Heart left ventricle (tissue), 16 donors: ENCODE measurements around the gene OR1J1. TPM values are rescaled to one million over a fixed set of nuclear protein-coding genes. Genes with fewer than 3 reads are reported as not detected.
A peak's percentile ranks its signal among the peaks of the same experiment; 100 is the strongest.

Source experiments
- ATAC-seq, 4 donors: fragments of 200-7000 bp; cut with Tn5 transposase; one replicate each; pipeline ENCODE4 v1.9.1; 2020 to 2022; ENCODE audit warnings: moderate library complexity in 4 of 4, mild to moderate bottlenecking in 3 of 4, moderate number of reproducible peaks in 1 of 4
- DNase-seq, 5 donors: peaks; one replicate each; pipeline ENCODE4 v3.0.0-alpha.2; 2020
- H3K27ac ChIP-seq, 12 donors: fragments of 200-600 bp; sonication (generic) in 4 of 12; one replicate each; pipeline versions ENCODE4 v1.5.0 to v1.8.0; 2016 to 2022; ENCODE audit warnings: mild to moderate bottlenecking in 2 of 12
- H3K27me3 ChIP-seq, 9 donors: fragments of 200-600 bp; sonication (generic) in 2 of 9; one replicate each; pipeline versions ENCODE4 v1.5.1 to v1.8.0; 2016 to 2022; ENCODE audit warnings: mild to moderate bottlenecking in 3 of 9
- H3K36me3 ChIP-seq, 9 donors: fragments of 200-600 bp; sonication (generic) in 2 of 9; one replicate each; pipeline versions ENCODE4 v1.5.0 to v1.8.0; 2018 to 2022; ENCODE audit warnings: mild to moderate bottlenecking in 2 of 9
- H3K4me1 ChIP-seq, 12 donors: fragments of 200-600 bp; sonication (generic) in 4 of 12; one replicate each; pipeline versions ENCODE4 v1.5.0 to v1.8.0; 2016 to 2022; ENCODE audit warnings: mild to moderate bottlenecking in 3 of 12
- H3K4me3 ChIP-seq, 12 donors: fragments of 200-600 bp; sonication (generic) in 4 of 12; one replicate each; pipeline versions ENCODE4 v1.5.0 to v1.8.0; 2017 to 2022; ENCODE audit warnings: mild to moderate bottlenecking in 9 of 12, moderate library complexity in 4 of 12
- H3K9me3 ChIP-seq, 12 donors: fragments of 200-600 bp; sonication (generic) in 4 of 12; one replicate each; pipeline versions ENCODE4 v1.5.0 to v1.8.0; 2016 to 2022; ENCODE audit warnings: mild to moderate bottlenecking in 1 of 12
- POLR2A ChIP-seq, 2 donors: fragments of 450-650 bp; IDR thresholded peaks; one replicate each; pipeline ENCODE4 v1.6.1; 2017; ENCODE audit warnings: antibody characterized with exemption in 2 of 2, mild to moderate bottlenecking in 2 of 2, moderate library complexity in 2 of 2
- WGBS, 4 donors: extraction: QIAGEN DNeasy Blood & Tissue Kit in 2 of 4; methylation state at CpG; one replicate each; pipeline versions ENCODE4 v1.1.5 to v1.1.7; 2013 to 2018; 5-methylcytosine and 5-hydroxymethylcytosine counted together
- intact Hi-C, 10 donors: fragments of 100-400 bp; cut with DNase I; formaldehyde crosslinking; loops; one replicate each; pipeline versions ENCODE4 v1.11.1 to v1.14.2; 2022
- polyA plus RNA-seq, 2 donors: library from polyadenylated mRNA; stranded (reverse); fragments of 200-250 nt; gene quantifications; one replicate each; pipeline ENCODE4 v1.2.3, GENCODE V29; 2013
- total RNA-seq, 9 donors: library from RNA; depleted of rRNA in 2 of 9; stranded (reverse); fragments of >200 nt in 2 of 9; fragmentation: NEBNext Ultra II Directional in 3 of 9; extraction: Animal tissue kit (Norgen Biotek cat#: 25700) in 3 of 9; gene quantifications; one replicate each; pipeline versions ENCODE4 v1.1.0 to v1.2.4, GENCODE V29; 2016 to 2023
- TF ChIP-seq, protein P1 (sequence below), 12 donors: fragments of 200-600 bp; sonication (generic) in 4 of 12; IDR thresholded peaks; one replicate each; pipeline versions ENCODE4 v1.5.0 to v1.8.0; 2018 to 2022; ENCODE audit warnings: antibody characterized with exemption in 12 of 12, mild to moderate bottlenecking in 5 of 12
- donor health status: ischemic (EF 13 %, LVEDD 7.1; RV severe dilation, severe dysfunction).
- donor health status: healthy with polysubstance abuse.
- donor health status: DM: no; HTN: yes; CAD: no.
- donor health status: DM: no; HTN: no; CAD: no.
- donor health status: ischemic (EF 25% LVEDD 6.9; RV normal size, moderate dysfunction).
- donor health status: ischemic (EF 25% LVEDD 5.7; RV mildly dilated, moderate dysfunction).
- donor health status: healthy.
- donor health status: DM: yes; HTN: yes; CAD: no.
- donor health status: ischemic (EF 35%, LVEDD 5.7; RV mildly dilated, moderate dysfunction).
- donor health status: nonischemic (EF 11% LVEDD 7.7; RV severe dilation, severe dysfunction).
- donor health status: DM: yes; HTN: yes; CAD: no.
- donor health status: PGD.
- donor health status: ischemic (EF 29% LVEDD 5.4; RV normal size, mild dysfunction).
- donor health status: nonischemic (EF 23%, LVEDD 6.1; RV moderate dilation, normal function).

The OR1J1 gene
- total and polyA plus RNA-seq, 11 donors, result not detected

DNA sequence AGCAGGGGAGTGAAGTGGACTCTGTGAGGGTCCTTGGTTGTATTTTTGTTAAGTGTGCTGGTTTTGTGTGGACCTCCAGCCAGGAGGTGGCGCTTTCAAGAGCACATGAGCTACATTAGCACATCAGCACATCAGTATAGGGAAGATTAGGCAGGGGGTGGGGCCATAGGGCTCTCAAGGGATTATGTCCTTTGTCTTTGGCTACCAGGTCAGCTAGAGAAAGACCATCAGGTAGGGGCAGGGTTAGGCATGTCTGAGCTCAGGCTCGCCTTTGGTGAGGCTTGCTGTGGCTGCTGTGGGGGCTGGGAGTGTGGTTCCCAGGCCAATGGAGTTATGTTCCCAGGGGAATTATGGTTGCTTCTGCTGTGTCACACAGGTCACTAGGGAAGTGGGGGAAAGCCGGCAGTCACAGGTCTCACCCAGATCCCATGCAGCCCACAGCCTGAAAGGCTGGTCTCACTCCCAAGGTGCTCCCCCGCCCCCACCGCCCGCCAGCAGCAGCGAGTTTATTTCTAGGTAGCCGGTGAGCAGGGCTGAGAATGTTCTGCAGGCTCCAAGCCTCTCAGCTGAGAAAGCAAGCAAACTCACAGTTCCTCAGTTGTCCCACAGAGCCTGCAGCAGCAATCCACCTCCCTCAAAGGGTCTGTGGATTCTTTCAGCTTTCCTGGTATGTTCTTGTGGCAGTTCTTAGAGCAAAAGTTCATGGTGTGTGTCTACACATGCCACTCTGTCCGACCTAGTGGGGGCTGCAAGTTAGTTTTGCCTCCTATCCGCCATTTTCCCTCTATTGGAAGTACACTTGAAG is 13.7 kb downstream of the OR1J1 start:
- no peak for ATAC-seq
- H3K27me3 ChIP-seq, result peaks cover 0 to 17% (median 2%) of the 10 kb centered on the region in 9 donors
- intact Hi-C loops, result loop anchor here in 7 of 10 donors (2.0 to 10.0 kb wide), 6 partner anchors 345 to 891 kb away; partner anchors contain the start of gene CRB2 (in 1 of the 7)
- no peaks in the 10 kb centered on the region for H3K36me3 ChIP-seq
- DNase-seq, result no peak
- H3K4me3 ChIP-seq, result peak overlapping the region in 7 of 12 donors; percentile 28 to 60 (median 48)
- H3K9me3 ChIP-seq, result peaks cover 0 to 5% (median 0%) of the 10 kb centered on the region in 12 donors
- peak overlapping the region in 1 of 12 donors; percentile 78 for H3K27ac ChIP-seq
- H3K4me1 ChIP-seq, result peaks cover 0 to 14% (median 5%) of the 10 kb centered on the region in 12 donors
- WGBS, 4 donors, result 81 to 86% (median 83%) methylated on average over 10 of the region's 10 CpGs
- no peak for TF ChIP-seq POLR2A (IDR thresholded peaks at IDR 0.05)
- TF ChIP-seq, protein P1, sequence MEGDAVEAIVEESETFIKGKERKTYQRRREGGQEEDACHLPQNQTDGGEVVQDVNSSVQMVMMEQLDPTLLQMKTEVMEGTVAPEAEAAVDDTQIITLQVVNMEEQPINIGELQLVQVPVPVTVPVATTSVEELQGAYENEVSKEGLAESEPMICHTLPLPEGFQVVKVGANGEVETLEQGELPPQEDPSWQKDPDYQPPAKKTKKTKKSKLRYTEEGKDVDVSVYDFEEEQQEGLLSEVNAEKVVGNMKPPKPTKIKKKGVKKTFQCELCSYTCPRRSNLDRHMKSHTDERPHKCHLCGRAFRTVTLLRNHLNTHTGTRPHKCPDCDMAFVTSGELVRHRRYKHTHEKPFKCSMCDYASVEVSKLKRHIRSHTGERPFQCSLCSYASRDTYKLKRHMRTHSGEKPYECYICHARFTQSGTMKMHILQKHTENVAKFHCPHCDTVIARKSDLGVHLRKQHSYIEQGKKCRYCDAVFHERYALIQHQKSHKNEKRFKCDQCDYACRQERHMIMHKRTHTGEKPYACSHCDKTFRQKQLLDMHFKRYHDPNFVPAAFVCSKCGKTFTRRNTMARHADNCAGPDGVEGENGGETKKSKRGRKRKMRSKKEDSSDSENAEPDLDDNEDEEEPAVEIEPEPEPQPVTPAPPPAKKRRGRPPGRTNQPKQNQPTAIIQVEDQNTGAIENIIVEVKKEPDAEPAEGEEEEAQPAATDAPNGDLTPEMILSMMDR (IDR thresholded peaks at IDR 0.05), result peak in 1 of 12 donors; percentile 4

DNA sequence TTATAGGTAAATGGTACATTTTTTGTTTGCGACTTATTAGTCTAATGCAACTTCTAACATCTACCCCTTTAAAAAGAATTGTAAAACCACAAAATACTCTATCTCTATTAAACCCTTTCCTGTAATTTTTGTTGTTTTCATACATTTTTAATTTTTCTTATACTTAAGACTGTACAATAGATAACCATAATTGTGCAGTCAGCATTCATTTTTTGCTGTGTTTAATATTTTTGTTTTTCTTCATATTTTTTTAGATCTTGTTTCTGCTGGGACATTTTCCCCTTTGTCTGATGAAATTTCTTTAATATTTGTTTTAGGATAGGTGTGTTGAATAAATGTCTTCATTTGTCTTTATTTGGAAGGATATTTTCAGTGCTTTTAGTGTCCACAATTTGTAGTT is 19.9 kb downstream of the OR1J1 start:
- WGBS, 4 donors, result 97 to 100% (median 98%) methylated on average over 1 of the region's 1 CpG

DNA sequence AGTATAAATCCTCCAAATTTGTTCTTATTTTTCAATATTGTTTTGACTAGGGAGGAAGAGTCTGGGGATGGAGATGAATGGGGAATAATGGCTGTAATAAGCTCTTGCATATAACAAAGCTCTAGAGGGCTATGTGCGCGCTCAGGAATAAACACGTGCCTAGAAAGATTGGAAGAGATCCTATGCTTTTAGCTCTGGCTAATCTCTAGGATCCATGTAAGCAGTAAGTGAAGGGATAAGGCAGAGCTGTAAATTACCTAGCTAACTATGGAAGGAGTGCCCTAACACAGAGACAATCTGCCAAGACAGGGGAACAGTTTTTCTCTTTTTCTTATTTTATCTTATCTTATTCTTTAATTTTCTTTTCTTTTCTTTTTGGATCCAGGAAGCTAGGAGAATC is 21.6 kb downstream of the OR1J1 start:
- 80 to 91% (median 87%) methylated on average over 3 of the region's 3 CpGs for WGBS, 4 donors
- H3K36me3 ChIP-seq, result no peaks in the 10 kb centered on the region
- intact Hi-C loops, result loop anchor here in 7 of 10 donors (10.0 kb wide), 3 partner anchors 81 to 361 kb away; partner anchors contain the start of genes TTLL11 (in 2 of the 7) and PTGS1 (in 1 of the 7)
- DNase-seq, result no peak
- no peak overlapping the region for H3K4me3 ChIP-seq
- peak overlapping the region in 1 of 12 donors; percentile 27 for H3K27ac ChIP-seq
- ATAC-seq, result no peak
- TF ChIP-seq POLR2A (IDR thresholded peaks at IDR 0.05), result no peak
- TF ChIP-seq, protein P1 (IDR thresholded peaks at IDR 0.05), result no peak
- H3K9me3 ChIP-seq, result peaks cover 0 to 5% (median 0%) of the 10 kb centered on the region in 12 donors
- H3K4me1 ChIP-seq, result no peaks in the 10 kb centered on the region
- H3K27me3 ChIP-seq, result peaks cover 0 to 14% (median 0%) of the 10 kb centered on the region in 9 donors

More for the DNA sequence above, 19.9 kb downstream of the OR1J1 start:
- no peak overlapping the region for H3K4me3 ChIP-seq
- H3K4me1 ChIP-seq, result no peaks in the 10 kb centered on the region
- TF ChIP-seq POLR2A (IDR thresholded peaks at IDR 0.05), result no peak
- TF ChIP-seq, protein P1 (IDR thresholded peaks at IDR 0.05), result no peak
- H3K9me3 ChIP-seq, result peaks cover 0 to 5% (median 0%) of the 10 kb centered on the region in 12 donors
- no peak for ATAC-seq
- no peaks in the 10 kb centered on the region for H3K36me3 ChIP-seq
- no peak overlapping the region for H3K27ac ChIP-seq
- no peak for DNase-seq
- H3K27me3 ChIP-seq, result peaks cover 0 to 14% (median 0%) of the 10 kb centered on the region in 9 donors
- intact Hi-C loops, result loop anchor here in 7 of 10 donors (10.0 kb wide), 3 partner anchors 83 to 363 kb away; partner anchors contain the start of genes TTLL11 (in 2 of the 7) and PTGS1 (in 1 of the 7)

DNA sequence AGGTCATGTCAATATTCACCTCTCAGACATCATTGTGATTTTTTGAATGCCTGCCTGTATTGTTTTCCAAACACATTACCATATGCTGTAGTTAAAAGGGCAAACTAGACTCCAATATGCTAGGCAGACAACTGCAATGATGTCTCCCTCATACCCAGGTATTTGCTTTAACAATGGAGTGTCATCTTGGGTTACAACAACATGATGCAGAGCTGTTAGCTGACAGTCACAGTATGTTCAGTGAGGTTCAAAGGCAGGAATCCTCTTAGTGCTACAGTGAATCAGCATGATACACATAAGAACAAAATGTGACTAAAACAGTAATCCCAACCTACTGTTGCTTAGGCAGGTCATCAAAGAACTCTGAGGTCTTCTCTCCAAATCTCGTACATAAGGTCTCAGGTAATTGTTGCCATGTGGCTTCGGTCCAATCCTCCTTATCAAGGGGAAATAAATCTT is 24.0 kb downstream of the OR1J1 start:
- 56 to 73% (median 68%) methylated on average over 2 of the region's 2 CpGs for WGBS, 4 donors
- Histone ChIP-seq H3K36me3 (no peaks in the 10 kb centered on the region), H3K27me3 (peaks cover 0 to 10% (median 0%) of the 10 kb centered on the region in 9 donors), H3K4me3 (no peak overlapping the region), H3K27ac (no peak overlapping the region), H3K4me1 (no peaks in the 10 kb centered on the region), H3K9me3 (no peaks in the 10 kb centered on the region)
- TF ChIP-seq, protein P1 (IDR thresholded peaks at IDR 0.05), result no peak
- TF ChIP-seq POLR2A (IDR thresholded peaks at IDR 0.05), result no peak
- no peak for ATAC-seq
- DNase-seq, result no peak
- intact Hi-C loops, result loop anchor here (1.0 to 10.0 kb wide), 9 partner anchors 79 to 359 kb away; partner anchors contain the start of genes TTLL11 (in 2 of the 10) and PTGS1 (in 1 of the 10)
